H9 (cell line): ENCODE measurements around the gene ACVR1B. TPM values are rescaled to one million over a fixed set of nuclear protein-coding genes. Genes with fewer than 3 reads are reported as not detected.

ENCODE experiments used
- DNase-seq: peaks from one replicate; pipeline ENCODE4 v3.0.0-alpha.2; 2017
- H2AFZ ChIP-seq: one replicate; pipeline ENCODE4 v1.6.1; 2013; ENCODE audit warnings: mild to moderate bottlenecking, low read length, control low read depth, moderate library complexity
- H2AK5ac ChIP-seq: 2 replicates; pipeline ENCODE4 v1.6.1; 2013; ENCODE audit warnings: low read length, control low read depth, mixed read lengths; ENCODE audit not compliant: insufficient read length
- H2BK120ac ChIP-seq: one replicate; pipeline ENCODE4 v1.6.1; 2013; ENCODE audit warnings: low read depth, mild to moderate bottlenecking, low read length, control low read depth, inconsistent platforms; ENCODE audit not compliant: poor library complexity, severe bottlenecking
- H2BK12ac ChIP-seq: 2 replicates; pipeline ENCODE4 v1.6.1; 2013; ENCODE audit warnings: low read length, control low read depth, mixed read lengths, low read depth; ENCODE audit not compliant: insufficient read length
- H2BK15ac ChIP-seq: 2 replicates; pipeline ENCODE4 v1.6.1; 2013; ENCODE audit warnings: low read depth, low read length, control low read depth
- H2BK20ac ChIP-seq: one replicate; pipeline ENCODE4 v1.6.1; 2013; ENCODE audit warnings: low read depth, mild to moderate bottlenecking, low read length, control low read depth, inconsistent platforms; ENCODE audit not compliant: poor library complexity, severe bottlenecking
- H2BK5ac ChIP-seq: 2 replicates; pipeline ENCODE4 v1.6.1; 2013; ENCODE audit warnings: low read length, control low read depth, mixed read lengths; ENCODE audit not compliant: insufficient read length
- H3K14ac ChIP-seq: 2 replicates; pipeline ENCODE4 v1.6.1; 2013; ENCODE audit warnings: low read length, control low read depth; ENCODE audit not compliant: insufficient read depth
- H3K18ac ChIP-seq: 2 replicates; pipeline ENCODE4 v1.6.1; 2013; ENCODE audit warnings: low read depth, mild to moderate bottlenecking, mixed read lengths, low read length, control low read depth; ENCODE audit not compliant: insufficient read length
- H3K23ac ChIP-seq: 2 replicates; pipeline ENCODE4 v1.6.1; 2013; ENCODE audit warnings: low read length, control low read depth, mixed read lengths, low read depth; ENCODE audit not compliant: insufficient read length
- H3K23me2 ChIP-seq: 2 replicates; pipeline ENCODE4 v1.6.1; 2013; ENCODE audit warnings: low read depth, mild to moderate bottlenecking, mixed read lengths, low read length, control low read depth; ENCODE audit not compliant: insufficient read length, poor library complexity, severe bottlenecking
- H3K27ac ChIP-seq: 2 replicates; pipeline ENCODE4 v1.5.1; 2013; ENCODE audit warnings: low read length, control low read depth, mixed read lengths, low read depth; ENCODE audit not compliant: insufficient read length
- H3K27me3 ChIP-seq: 2 replicates; pipeline ENCODE4 v1.6.1; 2013; ENCODE audit warnings: low read length, control low read depth, inconsistent platforms; ENCODE audit not compliant: insufficient read depth
- H3K4ac ChIP-seq: 2 replicates; pipeline ENCODE4 v1.6.1; 2013; ENCODE audit warnings: low read depth, mild to moderate bottlenecking, control low read depth, inconsistent platforms, low read length, moderate library complexity
- H3K4me1 ChIP-seq: 2 replicates; pipeline ENCODE4 v1.6.1; 2013; ENCODE audit warnings: low read length, control low read depth, inconsistent platforms; ENCODE audit not compliant: insufficient read depth
- H3K4me2 ChIP-seq: 2 replicates; pipeline ENCODE4 v1.6.1; 2013; ENCODE audit warnings: low read length, control low read depth, mixed read lengths; ENCODE audit not compliant: insufficient read length, insufficient read depth
- H3K56ac ChIP-seq: 2 replicates; pipeline ENCODE4 v1.6.1; 2013; ENCODE audit warnings: low read depth, mild to moderate bottlenecking, mixed read lengths, low read length, control low read depth; ENCODE audit not compliant: insufficient read length
- H3K79me1 ChIP-seq: 2 replicates; pipeline ENCODE4 v1.6.1; 2013; ENCODE audit warnings: low read depth, mild to moderate bottlenecking, moderate library complexity, low read length, control low read depth, inconsistent platforms; ENCODE audit not compliant: insufficient read depth, poor library complexity, severe bottlenecking
- H3K79me2 ChIP-seq: 2 replicates; pipeline ENCODE4 v1.6.1; 2013; ENCODE audit warnings: low read length, control low read depth, inconsistent platforms; ENCODE audit not compliant: insufficient read depth
- H3K9ac ChIP-seq: 2 replicates; pipeline ENCODE4 v1.6.1; 2013; ENCODE audit warnings: low read length, control low read depth, mixed read lengths; ENCODE audit not compliant: insufficient read length; ENCODE audit errors: extremely low read depth
- H3K9me3 ChIP-seq: one replicate; pipeline ENCODE4 v1.6.1; 2013; ENCODE audit warnings: low read depth, low read length, inconsistent platforms; ENCODE audit not compliant: control insufficient read depth
- H3T11ph ChIP-seq: one replicate; pipeline ENCODE4 v1.6.1; 2013; ENCODE audit warnings: mild to moderate bottlenecking, low read length, control low read depth, inconsistent platforms
- H4K20me1 ChIP-seq: one replicate; pipeline ENCODE4 v1.6.1; 2013; ENCODE audit not compliant: control insufficient read depth, insufficient read length, insufficient read depth
- H4K5ac ChIP-seq: 2 replicates; pipeline ENCODE4 v1.6.1; 2013; ENCODE audit warnings: low read depth, mild to moderate bottlenecking, mixed read lengths, low read length, control low read depth; ENCODE audit not compliant: insufficient read length
- H4K8ac ChIP-seq: replicated peaks from 2 replicates; pipeline ENCODE4 v1.6.1; 2013; ENCODE audit warnings: low read length, control low read depth, mixed read lengths, low read depth; ENCODE audit not compliant: insufficient read length
- H4K91ac ChIP-seq: 2 replicates; pipeline ENCODE4 v1.6.1; 2013; ENCODE audit warnings: low read depth, mild to moderate bottlenecking, moderate library complexity, mixed read lengths, low read length, control low read depth; ENCODE audit not compliant: insufficient read length
- H3K27ac Mint-ChIP-seq, 3 experiments: 2 replicates in 2 of 3; 3 replicates in 1 of 3; pipeline ENCODE4 v1.8.0; 2020 to 2021; ENCODE audit warnings: mixed read lengths in 3 of 3, mild to moderate bottlenecking in 1 of 3, moderate library complexity in 1 of 3
- H3K27me3 Mint-ChIP-seq: 2 replicates; pipeline ENCODE4 v1.8.0; 2021; ENCODE audit warnings: low read depth, mild to moderate bottlenecking, moderate library complexity, mixed read lengths
- H3K36me3 Mint-ChIP-seq, 3 experiments: 2 replicates in 2 of 3; 3 replicates in 1 of 3; pipeline ENCODE4 v1.8.0; 2020 to 2021; ENCODE audit warnings: low read depth in 3 of 3, mixed read lengths in 3 of 3; ENCODE audit not compliant: insufficient read depth in 1 of 3
- H3K4me1 Mint-ChIP-seq, 2 experiments: 2 replicates each; pipeline ENCODE4 v1.8.0; 2020; ENCODE audit warnings: mixed read lengths in 2 of 2
- H3K4me3 Mint-ChIP-seq, 2 experiments: 2 replicates in 1 of 2; 3 replicates in 1 of 2; pipeline ENCODE4 v1.8.0; 2020 to 2021; ENCODE audit warnings: mild to moderate bottlenecking in 2 of 2, mixed read lengths in 2 of 2, moderate library complexity in 1 of 2
- H3K9me3 Mint-ChIP-seq, 2 experiments: 2 replicates in 1 of 2; 3 replicates in 1 of 2; pipeline ENCODE4 v1.8.0; 2020; ENCODE audit warnings: mild to moderate bottlenecking in 2 of 2, mixed read lengths in 2 of 2, moderate library complexity in 1 of 2
- WGBS: extraction: QIAGEN DNeasy Blood & Tissue Kit; methylation state at CpG from one replicate; pipeline ENCODE4 v1.1.7; 2013; ENCODE audit warnings: missing lambda C conversion rate, low lambda C conversion rate, mixed read lengths; ENCODE audit not compliant: insufficient read length; ENCODE audit errors: extremely low coverage; 5-methylcytosine and 5-hydroxymethylcytosine counted together
- total RNA-seq: library from RNA; stranded (reverse); gene quantifications from 2 replicates; pipeline ENCODE4 v1.2.1, GENCODE V29; 2021
- TF ChIP-seq, protein P1 (sequence below): fragments of 200-600 bp; sonication (generic); conservative IDR thresholded peaks from 3 replicates; pipeline ENCODE4 v1.8.0; 2021; ENCODE audit warnings: antibody characterized with exemption, mild to moderate bottlenecking

The ACVR1B gene
- total RNA-seq, 1 experiment from 2014 or later, result 16.3 TPM

DNA sequence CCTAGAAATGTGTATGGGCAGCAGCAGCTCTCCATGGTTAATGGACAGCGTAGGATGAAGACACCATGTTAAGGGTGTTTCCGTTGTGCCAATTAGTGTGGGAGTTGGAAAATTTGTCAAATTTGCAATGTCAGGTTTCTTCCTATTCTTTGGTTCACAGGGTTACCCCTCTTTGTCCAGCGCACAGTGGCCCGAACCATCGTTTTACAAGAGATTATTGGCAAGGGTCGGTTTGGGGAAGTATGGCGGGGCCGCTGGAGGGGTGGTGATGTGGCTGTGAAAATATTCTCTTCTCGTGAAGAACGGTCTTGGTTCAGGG lies 29.3 kb downstream of the ACVR1B start:
- TF ChIP-seq, protein P1, sequence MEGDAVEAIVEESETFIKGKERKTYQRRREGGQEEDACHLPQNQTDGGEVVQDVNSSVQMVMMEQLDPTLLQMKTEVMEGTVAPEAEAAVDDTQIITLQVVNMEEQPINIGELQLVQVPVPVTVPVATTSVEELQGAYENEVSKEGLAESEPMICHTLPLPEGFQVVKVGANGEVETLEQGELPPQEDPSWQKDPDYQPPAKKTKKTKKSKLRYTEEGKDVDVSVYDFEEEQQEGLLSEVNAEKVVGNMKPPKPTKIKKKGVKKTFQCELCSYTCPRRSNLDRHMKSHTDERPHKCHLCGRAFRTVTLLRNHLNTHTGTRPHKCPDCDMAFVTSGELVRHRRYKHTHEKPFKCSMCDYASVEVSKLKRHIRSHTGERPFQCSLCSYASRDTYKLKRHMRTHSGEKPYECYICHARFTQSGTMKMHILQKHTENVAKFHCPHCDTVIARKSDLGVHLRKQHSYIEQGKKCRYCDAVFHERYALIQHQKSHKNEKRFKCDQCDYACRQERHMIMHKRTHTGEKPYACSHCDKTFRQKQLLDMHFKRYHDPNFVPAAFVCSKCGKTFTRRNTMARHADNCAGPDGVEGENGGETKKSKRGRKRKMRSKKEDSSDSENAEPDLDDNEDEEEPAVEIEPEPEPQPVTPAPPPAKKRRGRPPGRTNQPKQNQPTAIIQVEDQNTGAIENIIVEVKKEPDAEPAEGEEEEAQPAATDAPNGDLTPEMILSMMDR, result no peak
- no peaks in the 10 kb centered on the region for H3K27me3 ChIP-seq
- H2BK5ac ChIP-seq, result no peak overlapping the region
- no peaks in the 10 kb centered on the region for H3K9me3 ChIP-seq
- H2BK20ac ChIP-seq, result no peak overlapping the region
- H4K5ac ChIP-seq, result no peak overlapping the region
- H3K23me2 ChIP-seq, result no peaks in the 10 kb centered on the region
- DNase-seq, result no peak
- no peak overlapping the region for H3T11ph ChIP-seq
- no peak overlapping the region for H2AK5ac ChIP-seq
- Mint-ChIP-seq H3K9me3 (no peaks in the 10 kb centered on the region), H3K4me3 (no peak overlapping the region), H3K27me3 (no peaks in the 10 kb centered on the region), H3K4me1 (peaks cover 2 to 6% of the 10 kb centered on the region in 2 experiments; a peak in 3 of 4 replicates), H3K36me3 (peaks cover 36 to 77% (median 60%) of the 10 kb centered on the region in 3 experiments; a peak in 6 of 7 replicates), H3K27ac (no peak overlapping the region)
- no peaks in the 10 kb centered on the region for H4K20me1 ChIP-seq
- H3K27ac ChIP-seq, result no peak overlapping the region
- H3K4ac ChIP-seq, result no peak overlapping the region
- H3K4me1 ChIP-seq, result no peaks in the 10 kb centered on the region
- no peak overlapping the region for H2BK12ac ChIP-seq
- H2BK15ac ChIP-seq, result no peak overlapping the region
- no CpG with 5 or more reads among the region's 10 CpGs for WGBS
- H3K79me2 ChIP-seq, result no peaks in the 10 kb centered on the region
- H2BK120ac ChIP-seq, result no peak overlapping the region
- H2AFZ ChIP-seq, result no peak overlapping the region
- no peak overlapping the region for H3K23ac ChIP-seq
- no peak overlapping the region for H4K8ac ChIP-seq
- no peaks in the 10 kb centered on the region for H3K79me1 ChIP-seq
- no peak overlapping the region for H3K4me2 ChIP-seq
- no peak overlapping the region for H4K91ac ChIP-seq
- no peak overlapping the region for H3K14ac ChIP-seq
- H3K9ac ChIP-seq, result no peak overlapping the region
- no peak overlapping the region for H3K56ac ChIP-seq
- H3K18ac ChIP-seq, result no peak overlapping the region
